Spleen (tissue), 11 donors: ENCODE measurements around the gene TCF12. TPM values are rescaled to one million over a fixed set of nuclear protein-coding genes. Genes with fewer than 3 reads are reported as not detected.

Experiments
- DNase-seq: peaks from one replicate; pipeline ENCODE4 v3.0.0-alpha.2; 2020
- H3K27ac ChIP-seq, 8 donors: fragments of 200-600 bp; sonication (generic) in 7 of 8; 1 replicate in 4 of 8; 2 replicates in 4 of 8; pipeline versions ENCODE4 v1.5.0 to v1.8.0; 2016 to 2021; ENCODE audit warnings: inconsistent platforms in 4 of 8, mild to moderate bottlenecking in 4 of 8, moderate library complexity in 1 of 8
- H3K27me3 ChIP-seq, 7 donors: fragments of 200-600 bp; sonication (generic) in 6 of 7; replicated peaks in 1 of 7; 1 replicate in 4 of 7; 2 replicates in 3 of 7; pipeline versions ENCODE4 v1.5.0 to v1.8.0; 2016 to 2021; ENCODE audit warnings: inconsistent platforms in 3 of 7, mild to moderate bottlenecking in 1 of 7
- H3K36me3 ChIP-seq, 6 donors: fragments of 200-600 bp; sonication (generic) in 5 of 6; 1 replicate in 4 of 6; 2 replicates in 2 of 6; pipeline versions ENCODE4 v1.5.0 to v1.8.0; 2016 to 2021; ENCODE audit warnings: inconsistent platforms in 2 of 6
- H3K4me1 ChIP-seq, 6 donors: fragments of 200-600 bp; sonication (generic) in 5 of 6; 1 replicate in 3 of 6; 2 replicates in 3 of 6; pipeline versions ENCODE4 v1.5.0 to v1.8.0; 2016 to 2021; ENCODE audit warnings: inconsistent platforms in 3 of 6
- H3K4me3 ChIP-seq, 8 donors: fragments of 200-600 bp; sonication (generic) in 7 of 8; 1 replicate in 4 of 8; 2 replicates in 4 of 8; pipeline versions ENCODE4 v1.5.0 to v1.8.0; 2016 to 2021; ENCODE audit warnings: inconsistent platforms in 4 of 8, mild to moderate bottlenecking in 4 of 8, moderate library complexity in 2 of 8
- H3K9me3 ChIP-seq, 8 donors: fragments of 200-600 bp; sonication (generic) in 7 of 8; 1 replicate in 4 of 8; 2 replicates in 4 of 8; pipeline versions ENCODE4 v1.5.0 to v1.8.0; 2016 to 2021; ENCODE audit warnings: inconsistent platforms in 4 of 8
- POLR2A ChIP-seq, 3 donors: fragments of 450-650 bp; IDR thresholded peaks; one replicate each; pipeline ENCODE4 v1.5.1; 2017; ENCODE audit warnings: antibody characterized with exemption in 3 of 3, mild to moderate bottlenecking in 1 of 3
- POLR2AphosphoS5 ChIP-seq, 3 donors: sonication (generic); formaldehyde crosslinking; IDR thresholded peaks; one replicate each; pipeline ENCODE4 v1.5.1; 2017; ENCODE audit warnings: antibody characterized with exemption in 3 of 3
- WGBS, 5 donors: extraction: QIAGEN DNeasy Blood & Tissue Kit in 3 of 5; methylation state at CpG; one replicate each; pipeline versions ENCODE4 v1.1.5 to v1.1.7; 2013 to 2018; 5-methylcytosine and 5-hydroxymethylcytosine counted together
- intact Hi-C: fragments of 100-400 bp; cut with DNase I; formaldehyde crosslinking; loops from one replicate; pipeline ENCODE4 v1.15.0; 2023; ENCODE audit warnings: low total_unique reads
- polyA plus RNA-seq, 3 donors: library from polyadenylated mRNA; stranded (reverse); fragments of 200-250 nt; gene quantifications; one replicate each; pipeline ENCODE4 v1.2.1, GENCODE V29; 2013
- total RNA-seq, 7 donors: library from RNA; depleted of rRNA in 3 of 7; stranded (reverse); fragments of >200 nt in 3 of 7; fragmentation: NEBNext Ultra II Directional in 4 of 7; extraction: Animal tissue kit (Norgen Biotek cat#: 25700) in 4 of 7; gene quantifications; one replicate each; pipeline versions ENCODE4 v1.1.0 to v1.2.1, GENCODE V29; 2016 to 2021
- TF ChIP-seq, protein P1 (sequence below), 11 experiments: fragments of 200-600 bp in 7 of 11; fragments of 450-650 bp in 4 of 11; sonication (generic) in 4 of 11; IDR thresholded peaks in 8 of 11; conservative IDR thresholded peaks in 3 of 11; 1 replicate in 7 of 11; 2 replicates in 4 of 11; pipeline versions ENCODE4 v1.4.0 to v1.8.0; 2016 to 2021; ENCODE audit warnings: antibody characterized with exemption in 11 of 11, inconsistent platforms in 4 of 11, mild to moderate bottlenecking in 1 of 11
- donor health status: healthy with polysubstance abuse.
- donor health status: DM: no; HTN: no; CAD: no; lungs with moderate emphysema.
- donor health status: DM: no; HTN: no; CAD: no.
- donor health status: Bipolar disorder and iron deficiency.
- donor health status: healthy.
- donor health status: DM: no; HTN: no; CAD: no.
- donor health status: DM: yes; HTN: yes; CAD: no.

Gene TCF12
- total and polyA plus RNA-seq, 10 donors = 8.3 to 139 (median 111) TPM

GRCh38 chr15:57086857-57087427 lies 168.5 kb downstream of the TCF12 start:
- 94 to 100% (median 98%) methylated on average over 4 of the region's 4 CpGs for WGBS, 5 donors
- no peak overlapping the region for H3K4me3 ChIP-seq
- peaks cover 0 to 3% (median 0%) of the 10 kb centered on the region in 6 donors for H3K36me3 ChIP-seq
- peaks cover 0 to 14% (median 8%) of the 10 kb centered on the region in 6 donors for H3K4me1 ChIP-seq
- H3K9me3 ChIP-seq = no peaks in the 10 kb centered on the region
- TF ChIP-seq POLR2A (IDR thresholded peaks at IDR 0.05) = no peak
- TF ChIP-seq POLR2AphosphoS5 (IDR thresholded peaks at IDR 0.05) = no peak
- TF ChIP-seq, protein P1, sequence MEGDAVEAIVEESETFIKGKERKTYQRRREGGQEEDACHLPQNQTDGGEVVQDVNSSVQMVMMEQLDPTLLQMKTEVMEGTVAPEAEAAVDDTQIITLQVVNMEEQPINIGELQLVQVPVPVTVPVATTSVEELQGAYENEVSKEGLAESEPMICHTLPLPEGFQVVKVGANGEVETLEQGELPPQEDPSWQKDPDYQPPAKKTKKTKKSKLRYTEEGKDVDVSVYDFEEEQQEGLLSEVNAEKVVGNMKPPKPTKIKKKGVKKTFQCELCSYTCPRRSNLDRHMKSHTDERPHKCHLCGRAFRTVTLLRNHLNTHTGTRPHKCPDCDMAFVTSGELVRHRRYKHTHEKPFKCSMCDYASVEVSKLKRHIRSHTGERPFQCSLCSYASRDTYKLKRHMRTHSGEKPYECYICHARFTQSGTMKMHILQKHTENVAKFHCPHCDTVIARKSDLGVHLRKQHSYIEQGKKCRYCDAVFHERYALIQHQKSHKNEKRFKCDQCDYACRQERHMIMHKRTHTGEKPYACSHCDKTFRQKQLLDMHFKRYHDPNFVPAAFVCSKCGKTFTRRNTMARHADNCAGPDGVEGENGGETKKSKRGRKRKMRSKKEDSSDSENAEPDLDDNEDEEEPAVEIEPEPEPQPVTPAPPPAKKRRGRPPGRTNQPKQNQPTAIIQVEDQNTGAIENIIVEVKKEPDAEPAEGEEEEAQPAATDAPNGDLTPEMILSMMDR (IDR thresholded peaks at IDR 0.05 in 8 of 11, conservative IDR thresholded peaks at IDR 0.05 in 3 of 11) = no peak
- no peak overlapping the region for H3K27ac ChIP-seq
- no peaks in the 10 kb centered on the region for H3K27me3 ChIP-seq
- DNase-seq = no peak
- intact Hi-C loops = no loop called here

- Histone ChIP-seq H3K4me3 (no peak overlapping the region), H3K27ac (no peak overlapping the region), H3K9me3 (no peaks in the 10 kb centered on the region), H3K36me3 (peaks cover 0 to 28% (median 0%) of the 10 kb centered on the region in 6 donors), H3K27me3 (no peaks in the 10 kb centered on the region), H3K4me1 (peaks cover 0 to 6% (median 0%) of the 10 kb centered on the region in 6 donors)
- intact Hi-C loops = no loop called here
- TF ChIP-seq POLR2A (IDR thresholded peaks at IDR 0.05) = no peak
- TF ChIP-seq, protein P1 (IDR thresholded peaks at IDR 0.05 in 8 of 11, conservative IDR thresholded peaks at IDR 0.05 in 3 of 11) = no peak
- TF ChIP-seq POLR2AphosphoS5 (IDR thresholded peaks at IDR 0.05) = no peak
- DNase-seq = no peak
- WGBS, 5 donors = 94 to 97% (median 95%) methylated on average over 6 of the region's 6 CpGs
Observed at GRCh38 chr15:57089815-57090495, 171.5 kb downstream of the TCF12 start.

- WGBS, 5 donors = 78 to 92% (median 90%) methylated on average over 4 of the region's 4 CpGs
- peaks cover 0 to 33% (median 0%) of the 10 kb centered on the region in 6 donors for H3K36me3 ChIP-seq
- H3K27me3 ChIP-seq = no peaks in the 10 kb centered on the region
- intact Hi-C loops = no loop called here
- H3K4me3 ChIP-seq = no peak overlapping the region
- H3K4me1 ChIP-seq = peaks cover 0 to 6% (median 0%) of the 10 kb centered on the region in 6 donors
- TF ChIP-seq POLR2A (IDR thresholded peaks at IDR 0.05) = no peak
- no peak for TF ChIP-seq POLR2AphosphoS5 (IDR thresholded peaks at IDR 0.05)
- TF ChIP-seq, protein P1 (IDR thresholded peaks at IDR 0.05 in 8 of 11, conservative IDR thresholded peaks at IDR 0.05 in 3 of 11) = no peak
- H3K9me3 ChIP-seq = no peaks in the 10 kb centered on the region
- no peak for DNase-seq
- no peak overlapping the region for H3K27ac ChIP-seq
Observed at GRCh38 chr15:57090496-57090859, 172.0 kb downstream of the TCF12 start.

GRCh38 chr15:57091636-57092035 lies 173.2 kb downstream of the TCF12 start:
- Histone ChIP-seq H3K9me3 (no peaks in the 10 kb centered on the region), H3K4me1 (peaks cover 0 to 6% (median 0%) of the 10 kb centered on the region in 6 donors), H3K4me3 (no peak overlapping the region), H3K27me3 (no peaks in the 10 kb centered on the region), H3K27ac (no peak overlapping the region), H3K36me3 (peaks cover 0 to 33% (median 0%) of the 10 kb centered on the region in 6 donors)
- intact Hi-C loops = no loop called here
- TF ChIP-seq POLR2AphosphoS5 (IDR thresholded peaks at IDR 0.05) (no peak), POLR2A (IDR thresholded peaks at IDR 0.05) (no peak)
- TF ChIP-seq, protein P1 (IDR thresholded peaks at IDR 0.05 in 8 of 11, conservative IDR thresholded peaks at IDR 0.05 in 3 of 11) = no peak
- no peak for DNase-seq
- WGBS, 5 donors = 93 to 100% (median 95%) methylated on average over 2 of the region's 2 CpGs
